H9 (cell line): ENCODE measurements around the gene NRXN3. TPM values are rescaled to one million over a fixed set of nuclear protein-coding genes. Genes with fewer than 3 reads are reported as not detected.

ENCODE experiments used
- DNase-seq: peaks from one replicate; pipeline ENCODE4 v3.0.0-alpha.2; 2017
- H2AFZ ChIP-seq: one replicate; pipeline ENCODE4 v1.6.1; 2013; ENCODE audit warnings: mild to moderate bottlenecking, low read length, control low read depth, moderate library complexity
- H2AK5ac ChIP-seq: 2 replicates; pipeline ENCODE4 v1.6.1; 2013; ENCODE audit warnings: low read length, control low read depth, mixed read lengths; ENCODE audit not compliant: insufficient read length
- H2BK120ac ChIP-seq: one replicate; pipeline ENCODE4 v1.6.1; 2013; ENCODE audit warnings: low read depth, mild to moderate bottlenecking, low read length, control low read depth, inconsistent platforms; ENCODE audit not compliant: poor library complexity, severe bottlenecking
- H2BK12ac ChIP-seq: 2 replicates; pipeline ENCODE4 v1.6.1; 2013; ENCODE audit warnings: low read length, control low read depth, mixed read lengths, low read depth; ENCODE audit not compliant: insufficient read length
- H2BK15ac ChIP-seq: 2 replicates; pipeline ENCODE4 v1.6.1; 2013; ENCODE audit warnings: low read depth, low read length, control low read depth
- H2BK20ac ChIP-seq: one replicate; pipeline ENCODE4 v1.6.1; 2013; ENCODE audit warnings: low read depth, mild to moderate bottlenecking, low read length, control low read depth, inconsistent platforms; ENCODE audit not compliant: poor library complexity, severe bottlenecking
- H2BK5ac ChIP-seq: 2 replicates; pipeline ENCODE4 v1.6.1; 2013; ENCODE audit warnings: low read length, control low read depth, mixed read lengths; ENCODE audit not compliant: insufficient read length
- H3K14ac ChIP-seq: 2 replicates; pipeline ENCODE4 v1.6.1; 2013; ENCODE audit warnings: low read length, control low read depth; ENCODE audit not compliant: insufficient read depth
- H3K18ac ChIP-seq: 2 replicates; pipeline ENCODE4 v1.6.1; 2013; ENCODE audit warnings: low read depth, mild to moderate bottlenecking, mixed read lengths, low read length, control low read depth; ENCODE audit not compliant: insufficient read length
- H3K23ac ChIP-seq: 2 replicates; pipeline ENCODE4 v1.6.1; 2013; ENCODE audit warnings: low read length, control low read depth, mixed read lengths, low read depth; ENCODE audit not compliant: insufficient read length
- H3K23me2 ChIP-seq: 2 replicates; pipeline ENCODE4 v1.6.1; 2013; ENCODE audit warnings: low read depth, mild to moderate bottlenecking, mixed read lengths, low read length, control low read depth; ENCODE audit not compliant: insufficient read length, poor library complexity, severe bottlenecking
- H3K27ac ChIP-seq: 2 replicates; pipeline ENCODE4 v1.5.1; 2013; ENCODE audit warnings: low read length, control low read depth, mixed read lengths, low read depth; ENCODE audit not compliant: insufficient read length
- H3K27me3 ChIP-seq: 2 replicates; pipeline ENCODE4 v1.6.1; 2013; ENCODE audit warnings: low read length, control low read depth, inconsistent platforms; ENCODE audit not compliant: insufficient read depth
- H3K4ac ChIP-seq: 2 replicates; pipeline ENCODE4 v1.6.1; 2013; ENCODE audit warnings: low read depth, mild to moderate bottlenecking, control low read depth, inconsistent platforms, low read length, moderate library complexity
- H3K4me1 ChIP-seq: 2 replicates; pipeline ENCODE4 v1.6.1; 2013; ENCODE audit warnings: low read length, control low read depth, inconsistent platforms; ENCODE audit not compliant: insufficient read depth
- H3K4me2 ChIP-seq: 2 replicates; pipeline ENCODE4 v1.6.1; 2013; ENCODE audit warnings: low read length, control low read depth, mixed read lengths; ENCODE audit not compliant: insufficient read length, insufficient read depth
- H3K56ac ChIP-seq: 2 replicates; pipeline ENCODE4 v1.6.1; 2013; ENCODE audit warnings: low read depth, mild to moderate bottlenecking, mixed read lengths, low read length, control low read depth; ENCODE audit not compliant: insufficient read length
- H3K79me1 ChIP-seq: 2 replicates; pipeline ENCODE4 v1.6.1; 2013; ENCODE audit warnings: low read depth, mild to moderate bottlenecking, moderate library complexity, low read length, control low read depth, inconsistent platforms; ENCODE audit not compliant: insufficient read depth, poor library complexity, severe bottlenecking
- H3K79me2 ChIP-seq: 2 replicates; pipeline ENCODE4 v1.6.1; 2013; ENCODE audit warnings: low read length, control low read depth, inconsistent platforms; ENCODE audit not compliant: insufficient read depth
- H3K9ac ChIP-seq: 2 replicates; pipeline ENCODE4 v1.6.1; 2013; ENCODE audit warnings: low read length, control low read depth, mixed read lengths; ENCODE audit not compliant: insufficient read length; ENCODE audit errors: extremely low read depth
- H3K9me3 ChIP-seq: one replicate; pipeline ENCODE4 v1.6.1; 2013; ENCODE audit warnings: low read depth, low read length, inconsistent platforms; ENCODE audit not compliant: control insufficient read depth
- H3T11ph ChIP-seq: one replicate; pipeline ENCODE4 v1.6.1; 2013; ENCODE audit warnings: mild to moderate bottlenecking, low read length, control low read depth, inconsistent platforms
- H4K20me1 ChIP-seq: one replicate; pipeline ENCODE4 v1.6.1; 2013; ENCODE audit not compliant: control insufficient read depth, insufficient read length, insufficient read depth
- H4K5ac ChIP-seq: 2 replicates; pipeline ENCODE4 v1.6.1; 2013; ENCODE audit warnings: low read depth, mild to moderate bottlenecking, mixed read lengths, low read length, control low read depth; ENCODE audit not compliant: insufficient read length
- H4K8ac ChIP-seq: replicated peaks from 2 replicates; pipeline ENCODE4 v1.6.1; 2013; ENCODE audit warnings: low read length, control low read depth, mixed read lengths, low read depth; ENCODE audit not compliant: insufficient read length
- H4K91ac ChIP-seq: 2 replicates; pipeline ENCODE4 v1.6.1; 2013; ENCODE audit warnings: low read depth, mild to moderate bottlenecking, moderate library complexity, mixed read lengths, low read length, control low read depth; ENCODE audit not compliant: insufficient read length
- H3K27ac Mint-ChIP-seq, 3 experiments: 2 replicates in 2 of 3; 3 replicates in 1 of 3; pipeline ENCODE4 v1.8.0; 2020 to 2021; ENCODE audit warnings: mixed read lengths in 3 of 3, mild to moderate bottlenecking in 1 of 3, moderate library complexity in 1 of 3
- H3K27me3 Mint-ChIP-seq: 2 replicates; pipeline ENCODE4 v1.8.0; 2021; ENCODE audit warnings: low read depth, mild to moderate bottlenecking, moderate library complexity, mixed read lengths
- H3K36me3 Mint-ChIP-seq, 3 experiments: 2 replicates in 2 of 3; 3 replicates in 1 of 3; pipeline ENCODE4 v1.8.0; 2020 to 2021; ENCODE audit warnings: low read depth in 3 of 3, mixed read lengths in 3 of 3; ENCODE audit not compliant: insufficient read depth in 1 of 3
- H3K4me1 Mint-ChIP-seq, 2 experiments: 2 replicates each; pipeline ENCODE4 v1.8.0; 2020; ENCODE audit warnings: mixed read lengths in 2 of 2
- H3K4me3 Mint-ChIP-seq, 2 experiments: 2 replicates in 1 of 2; 3 replicates in 1 of 2; pipeline ENCODE4 v1.8.0; 2020 to 2021; ENCODE audit warnings: mild to moderate bottlenecking in 2 of 2, mixed read lengths in 2 of 2, moderate library complexity in 1 of 2
- H3K9me3 Mint-ChIP-seq, 2 experiments: 2 replicates in 1 of 2; 3 replicates in 1 of 2; pipeline ENCODE4 v1.8.0; 2020; ENCODE audit warnings: mild to moderate bottlenecking in 2 of 2, mixed read lengths in 2 of 2, moderate library complexity in 1 of 2
- WGBS: extraction: QIAGEN DNeasy Blood & Tissue Kit; methylation state at CpG from one replicate; pipeline ENCODE4 v1.1.7; 2013; ENCODE audit warnings: missing lambda C conversion rate, low lambda C conversion rate, mixed read lengths; ENCODE audit not compliant: insufficient read length; ENCODE audit errors: extremely low coverage; 5-methylcytosine and 5-hydroxymethylcytosine counted together
- total RNA-seq: library from RNA; stranded (reverse); gene quantifications from 2 replicates; pipeline ENCODE4 v1.2.1, GENCODE V29; 2021
- TF ChIP-seq, protein P1 (sequence below): fragments of 200-600 bp; sonication (generic); conservative IDR thresholded peaks from 3 replicates; pipeline ENCODE4 v1.8.0; 2021; ENCODE audit warnings: antibody characterized with exemption, mild to moderate bottlenecking

Gene NRXN3
- total RNA-seq, 1 experiment from 2014 or later: 1.8 TPM

DNA sequence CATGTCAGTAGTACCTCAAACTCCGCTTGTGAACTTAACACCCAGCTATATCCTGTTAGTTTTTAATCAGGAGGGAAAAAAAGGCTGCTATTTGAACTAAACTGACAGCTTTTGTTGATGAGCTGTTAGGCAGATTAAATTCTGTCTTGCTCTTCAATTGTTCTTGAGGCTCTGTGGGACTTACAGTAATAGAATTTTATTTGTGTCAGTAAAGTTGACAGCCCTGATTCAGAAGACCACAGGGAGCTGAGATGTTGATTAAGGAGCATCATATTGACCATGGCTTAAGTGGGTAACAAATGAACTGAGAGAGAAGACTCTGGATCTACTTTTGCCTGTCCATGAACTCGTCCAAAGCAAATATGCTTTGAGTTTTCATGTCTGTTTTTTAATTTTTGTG, 1418.2 kb downstream of the NRXN3 start:
- H3K23ac ChIP-seq: no peak overlapping the region
- no peak overlapping the region for H3K9ac ChIP-seq
- H2BK12ac ChIP-seq: no peak overlapping the region
- H4K5ac ChIP-seq: no peak overlapping the region
- H4K8ac ChIP-seq: no peak overlapping the region
- no peak overlapping the region for H2BK20ac ChIP-seq
- WGBS: no CpG with 5 or more reads among the region's 2 CpGs
- H3K23me2 ChIP-seq: no peaks in the 10 kb centered on the region
- no peak overlapping the region for H2BK15ac ChIP-seq
- no peak overlapping the region for H2AFZ ChIP-seq
- no peaks in the 10 kb centered on the region for H4K20me1 ChIP-seq
- TF ChIP-seq, protein P1, sequence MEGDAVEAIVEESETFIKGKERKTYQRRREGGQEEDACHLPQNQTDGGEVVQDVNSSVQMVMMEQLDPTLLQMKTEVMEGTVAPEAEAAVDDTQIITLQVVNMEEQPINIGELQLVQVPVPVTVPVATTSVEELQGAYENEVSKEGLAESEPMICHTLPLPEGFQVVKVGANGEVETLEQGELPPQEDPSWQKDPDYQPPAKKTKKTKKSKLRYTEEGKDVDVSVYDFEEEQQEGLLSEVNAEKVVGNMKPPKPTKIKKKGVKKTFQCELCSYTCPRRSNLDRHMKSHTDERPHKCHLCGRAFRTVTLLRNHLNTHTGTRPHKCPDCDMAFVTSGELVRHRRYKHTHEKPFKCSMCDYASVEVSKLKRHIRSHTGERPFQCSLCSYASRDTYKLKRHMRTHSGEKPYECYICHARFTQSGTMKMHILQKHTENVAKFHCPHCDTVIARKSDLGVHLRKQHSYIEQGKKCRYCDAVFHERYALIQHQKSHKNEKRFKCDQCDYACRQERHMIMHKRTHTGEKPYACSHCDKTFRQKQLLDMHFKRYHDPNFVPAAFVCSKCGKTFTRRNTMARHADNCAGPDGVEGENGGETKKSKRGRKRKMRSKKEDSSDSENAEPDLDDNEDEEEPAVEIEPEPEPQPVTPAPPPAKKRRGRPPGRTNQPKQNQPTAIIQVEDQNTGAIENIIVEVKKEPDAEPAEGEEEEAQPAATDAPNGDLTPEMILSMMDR: no peak
- no peaks in the 10 kb centered on the region for H3K79me1 ChIP-seq
- H2BK5ac ChIP-seq: no peak overlapping the region
- peaks cover 5 to 13% (median 13%) of the 10 kb centered on the region in 3 experiments for H3K36me3 Mint-ChIP-seq
- no peaks in the 10 kb centered on the region for H3K9me3 ChIP-seq
- H3K27ac Mint-ChIP-seq: no peak overlapping the region
- peaks cover 12 to 13% of the 10 kb centered on the region in 2 experiments for H3K4me1 Mint-ChIP-seq
- H3K4ac ChIP-seq: no peak overlapping the region
- H2BK120ac ChIP-seq: no peak overlapping the region
- H3K14ac ChIP-seq: no peak overlapping the region
- no peak overlapping the region for H3K4me2 ChIP-seq
- no peaks in the 10 kb centered on the region; the same call in 1 of the 2 replicates for H3K4me1 ChIP-seq
- H3K4me3 Mint-ChIP-seq: no peak overlapping the region
- no peak overlapping the region for H4K91ac ChIP-seq
- H3K79me2 ChIP-seq: no peaks in the 10 kb centered on the region
- no peak overlapping the region for H3K18ac ChIP-seq
- H3T11ph ChIP-seq: no peak overlapping the region
- H3K27ac ChIP-seq: no peak overlapping the region
- peaks cover 11 to 16% of the 10 kb centered on the region in 2 experiments for H3K9me3 Mint-ChIP-seq
- H2AK5ac ChIP-seq: no peak overlapping the region
- H3K56ac ChIP-seq: no peak overlapping the region
- DNase-seq: no peak
- no peaks in the 10 kb centered on the region for H3K27me3 Mint-ChIP-seq
- H3K27me3 ChIP-seq: no peaks in the 10 kb centered on the region
